HepG2 (cell line): ENCODE measurements around the gene TBC1D25. TPM values are rescaled to one million over a fixed set of nuclear protein-coding genes. Genes with fewer than 3 reads are reported as not detected.

Experiments used
- ATF1 ChIP-seq: IDR thresholded peaks from 2 replicates; pipeline ENCODE4 v1.6.1; 2016; ENCODE audit warnings: mild to moderate bottlenecking, control low read depth
- ATRX ChIP-seq: sonication (generic); formaldehyde crosslinking; IDR thresholded peaks from 2 replicates; pipeline ENCODE4 v1.4.0; 2020; ENCODE audit warnings: missing genetic modification reagents, borderline replicate concordance
- HNRNPK ChIP-seq: fragments of 200-400 bp; formaldehyde crosslinking; IDR thresholded peaks from 2 replicates; pipeline ENCODE4 v1.6.1; 2018; ENCODE audit warnings: low read length, low read depth, moderate library complexity, mild to moderate bottlenecking; ENCODE audit not compliant: poor library complexity, severe bottlenecking
- KDM5B ChIP-seq: sonication (generic); formaldehyde crosslinking; IDR thresholded peaks from 2 replicates; pipeline ENCODE4 v1.4.0; 2020; ENCODE audit warnings: missing genetic modification reagents, mild to moderate bottlenecking, borderline replicate concordance
- MTF1 ChIP-seq: sonication (generic); formaldehyde crosslinking; IDR thresholded peaks from 2 replicates; pipeline ENCODE4 v1.5.0; 2020; ENCODE audit warnings: missing genetic modification reagents
- PHF8 ChIP-seq: sonication (generic); formaldehyde crosslinking; IDR thresholded peaks from 2 replicates; pipeline ENCODE4 v1.5.0; 2020; ENCODE audit warnings: missing genetic modification reagents
- POLR2G ChIP-seq: fragments of 200-400 bp; formaldehyde crosslinking; IDR thresholded peaks from 2 replicates; pipeline ENCODE4 v1.6.1; 2018; ENCODE audit warnings: mild to moderate bottlenecking, low read depth, low read length, moderate library complexity
- RFX5 ChIP-seq: IDR thresholded peaks from 2 replicates; pipeline ENCODE4 v1.6.1; 2011; ENCODE audit warnings: low read depth, low read length, improper control_type of control experiment
- ZBTB21 ChIP-seq: sonication (generic); formaldehyde crosslinking; IDR thresholded peaks from 2 replicates; pipeline ENCODE4 v1.4.0; 2020; ENCODE audit warnings: missing genetic modification reagents
- ZNF768 ChIP-seq: sonication (generic); formaldehyde crosslinking; IDR thresholded peaks from 2 replicates; pipeline ENCODE4 v1.4.0; 2020; ENCODE audit warnings: missing genetic modification reagents
- polyA plus RNA-seq, 8 experiments: library from polyadenylated mRNA; depleted of rRNA in 3 of 8; stranded (reverse) in 7 of 8; unstranded in 1 of 8; fragments of >200 nt; fragmentation: Illumina TruSeq in 4 of 8; extraction: Trizol in 4 of 8; gene quantifications; 2 replicates each; pipeline versions ENCODE4 v1.2.1 to v1.2.3, GENCODE V29; 2011 to 2016; ENCODE audit warnings: low read depth in 4 of 8, missing spikeins in 1 of 8, mixed read lengths in 1 of 8; ENCODE audit not compliant: insufficient read depth in 1 of 8
- total RNA-seq, 5 experiments: library from RNA; depleted of rRNA; stranded (reverse); fragments of >200 nt; fragmentation: Illumina TruSeq; extraction: Trizol; gene quantifications; 2 replicates each; pipeline ENCODE4 v1.2.3, GENCODE V29; 2016; ENCODE audit warnings: low read depth in 1 of 5
- TF ChIP-seq, protein P1 (sequence below), 2 experiments: sonication (generic) in 1 of 2; formaldehyde crosslinking in 1 of 2; IDR thresholded peaks; 2 replicates each; pipeline versions ENCODE4 v1.4.0 to v1.6.1; 2018 to 2020; ENCODE audit warnings: missing genetic modification reagents in 2 of 2, borderline replicate concordance in 1 of 2, low read depth in 1 of 2, mild to moderate bottlenecking in 1 of 2, missing biosample characterization in 1 of 2
- TF ChIP-seq, protein P2 (sequence below): sonication (generic); formaldehyde crosslinking; IDR thresholded peaks from 2 replicates; pipeline ENCODE4 v1.5.1; 2020; ENCODE audit warnings: missing genetic modification reagents, mild to moderate bottlenecking, borderline replicate concordance
- TF ChIP-seq, protein P3 (sequence below): sonication (generic); formaldehyde crosslinking; IDR thresholded peaks from 2 replicates; pipeline ENCODE4 v1.5.1; 2020; ENCODE audit warnings: mild to moderate bottlenecking, missing genetic modification reagents, moderate library complexity
- TF ChIP-seq, protein P4 (sequence below): sonication (generic); formaldehyde crosslinking; IDR thresholded peaks from 2 replicates; pipeline ENCODE4 v1.4.0; 2020; ENCODE audit warnings: missing genetic modification reagents, borderline replicate concordance
- TF ChIP-seq, protein P5 (sequence below): IDR thresholded peaks from 2 replicates; pipeline ENCODE4 v1.6.1; 2012; ENCODE audit warnings: inconsistent platforms

Gene TBC1D25
- total and polyA plus RNA-seq, 2 of the 13 experiments (the other 11 are each of a cell fraction or from before 2014, with no cell fraction given), result 3.5 to 4.7 TPM

DNA sequence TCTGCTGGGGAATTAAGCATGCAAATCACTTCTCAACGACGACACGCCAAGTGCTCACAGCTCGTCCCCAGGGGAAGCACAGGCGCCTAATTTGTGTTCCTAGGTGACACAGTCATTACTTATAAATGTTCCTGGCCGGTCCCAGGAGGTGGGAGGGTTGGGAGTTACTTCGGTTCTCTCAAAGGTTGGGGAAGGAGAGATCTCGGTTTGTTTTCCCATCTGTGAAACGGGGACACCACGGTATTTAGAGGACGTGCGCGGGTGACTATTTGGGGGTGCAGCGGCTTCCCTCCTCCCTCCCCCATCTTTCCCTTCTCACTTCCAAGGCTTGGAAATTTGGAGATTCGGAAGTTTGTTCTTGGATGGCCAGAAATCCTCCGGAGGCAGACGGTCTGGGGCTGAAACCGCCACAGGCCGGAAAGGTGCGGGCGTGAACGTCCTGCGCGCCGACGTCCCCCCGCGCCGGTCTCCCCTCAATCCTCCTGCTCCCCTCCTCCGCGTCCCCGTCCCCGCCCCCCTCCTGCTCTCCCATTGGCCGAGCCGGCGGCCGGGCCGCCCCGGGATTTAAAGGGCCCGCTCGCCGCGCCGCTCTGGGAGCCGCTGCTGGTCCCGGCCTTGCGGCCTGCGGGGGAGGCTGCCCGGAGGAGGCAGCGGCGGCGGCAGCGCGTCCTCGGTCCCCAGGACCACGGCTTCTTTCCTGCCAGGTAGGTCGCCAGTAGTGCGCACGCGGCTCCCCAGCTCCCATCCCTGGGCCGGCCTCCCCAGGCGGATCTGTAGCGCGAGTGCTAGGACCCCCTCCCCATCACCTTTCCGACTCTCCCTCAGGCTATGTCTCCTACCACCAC is 30.9 kb upstream of the TBC1D25 start, which contains the start of gene PORCN (continued):
- TF ChIP-seq POLR2G (peak; percentile 56; the same call in 1 of the 2 replicates), ATRX (CRISPR knock-in tag) (no peak), KDM5B (CRISPR knock-in tag) (0 out of 2 replicates have a peak, but pooled peaks have one; percentile 21), PHF8 (CRISPR knock-in tag) (peak; percentile 51), ZNF768 (CRISPR knock-in tag) (no peak), ZBTB21 (CRISPR knock-in tag) (no peak), HNRNPK (peak; percentile 42), ATF1 (CRISPR knock-in tag) (no peak), MTF1 (CRISPR knock-in tag) (no peak), RFX5 (no peak)
- TF ChIP-seq, protein P1, sequence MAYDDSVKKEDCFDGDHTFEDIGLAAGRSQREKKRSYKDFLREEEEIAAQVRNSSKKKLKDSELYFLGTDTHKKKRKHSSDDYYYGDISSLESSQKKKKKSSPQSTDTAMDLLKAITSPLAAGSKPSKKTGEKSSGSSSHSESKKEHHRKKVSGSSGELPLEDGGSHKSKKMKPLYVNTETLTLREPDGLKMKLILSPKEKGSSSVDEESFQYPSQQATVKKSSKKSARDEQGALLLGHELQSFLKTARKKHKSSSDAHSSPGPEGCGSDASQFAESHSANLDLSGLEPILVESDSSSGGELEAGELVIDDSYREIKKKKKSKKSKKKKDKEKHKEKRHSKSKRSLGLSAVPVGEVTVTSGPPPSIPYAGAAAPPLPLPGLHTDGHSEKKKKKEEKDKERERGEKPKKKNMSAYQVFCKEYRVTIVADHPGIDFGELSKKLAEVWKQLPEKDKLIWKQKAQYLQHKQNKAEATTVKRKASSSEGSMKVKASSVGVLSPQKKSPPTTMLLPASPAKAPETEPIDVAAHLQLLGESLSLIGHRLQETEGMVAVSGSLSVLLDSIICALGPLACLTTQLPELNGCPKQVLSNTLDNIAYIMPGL (CRISPR knock-in tag; IDR thresholded peaks at IDR 0.05; ENCODE audit: borderline replicate concordance in 1 of 2, low read depth in 1 of 2), result 0 out of 4 replicates have a peak, but pooled peaks of 1 of the 2 experiments have one; percentile 28
- TF ChIP-seq, protein P2, sequence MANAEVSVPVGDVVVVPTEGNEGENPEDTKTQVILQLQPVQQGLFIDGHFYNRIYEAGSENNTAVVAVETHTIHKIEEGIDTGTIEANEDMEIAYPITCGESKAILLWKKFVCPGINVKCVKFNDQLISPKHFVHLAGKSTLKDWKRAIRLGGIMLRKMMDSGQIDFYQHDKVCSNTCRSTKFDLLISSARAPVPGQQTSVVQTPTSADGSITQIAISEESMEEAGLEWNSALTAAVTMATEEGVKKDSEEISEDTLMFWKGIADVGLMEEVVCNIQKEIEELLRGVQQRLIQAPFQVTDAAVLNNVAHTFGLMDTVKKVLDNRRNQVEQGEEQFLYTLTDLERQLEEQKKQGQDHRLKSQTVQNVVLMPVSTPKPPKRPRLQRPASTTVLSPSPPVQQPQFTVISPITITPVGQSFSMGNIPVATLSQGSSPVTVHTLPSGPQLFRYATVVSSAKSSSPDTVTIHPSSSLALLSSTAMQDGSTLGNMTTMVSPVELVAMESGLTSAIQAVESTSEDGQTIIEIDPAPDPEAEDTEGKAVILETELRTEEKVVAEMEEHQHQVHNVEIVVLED, result peak; percentile 51; the same call in 1 of the 2 replicates
- TF ChIP-seq, protein P3, sequence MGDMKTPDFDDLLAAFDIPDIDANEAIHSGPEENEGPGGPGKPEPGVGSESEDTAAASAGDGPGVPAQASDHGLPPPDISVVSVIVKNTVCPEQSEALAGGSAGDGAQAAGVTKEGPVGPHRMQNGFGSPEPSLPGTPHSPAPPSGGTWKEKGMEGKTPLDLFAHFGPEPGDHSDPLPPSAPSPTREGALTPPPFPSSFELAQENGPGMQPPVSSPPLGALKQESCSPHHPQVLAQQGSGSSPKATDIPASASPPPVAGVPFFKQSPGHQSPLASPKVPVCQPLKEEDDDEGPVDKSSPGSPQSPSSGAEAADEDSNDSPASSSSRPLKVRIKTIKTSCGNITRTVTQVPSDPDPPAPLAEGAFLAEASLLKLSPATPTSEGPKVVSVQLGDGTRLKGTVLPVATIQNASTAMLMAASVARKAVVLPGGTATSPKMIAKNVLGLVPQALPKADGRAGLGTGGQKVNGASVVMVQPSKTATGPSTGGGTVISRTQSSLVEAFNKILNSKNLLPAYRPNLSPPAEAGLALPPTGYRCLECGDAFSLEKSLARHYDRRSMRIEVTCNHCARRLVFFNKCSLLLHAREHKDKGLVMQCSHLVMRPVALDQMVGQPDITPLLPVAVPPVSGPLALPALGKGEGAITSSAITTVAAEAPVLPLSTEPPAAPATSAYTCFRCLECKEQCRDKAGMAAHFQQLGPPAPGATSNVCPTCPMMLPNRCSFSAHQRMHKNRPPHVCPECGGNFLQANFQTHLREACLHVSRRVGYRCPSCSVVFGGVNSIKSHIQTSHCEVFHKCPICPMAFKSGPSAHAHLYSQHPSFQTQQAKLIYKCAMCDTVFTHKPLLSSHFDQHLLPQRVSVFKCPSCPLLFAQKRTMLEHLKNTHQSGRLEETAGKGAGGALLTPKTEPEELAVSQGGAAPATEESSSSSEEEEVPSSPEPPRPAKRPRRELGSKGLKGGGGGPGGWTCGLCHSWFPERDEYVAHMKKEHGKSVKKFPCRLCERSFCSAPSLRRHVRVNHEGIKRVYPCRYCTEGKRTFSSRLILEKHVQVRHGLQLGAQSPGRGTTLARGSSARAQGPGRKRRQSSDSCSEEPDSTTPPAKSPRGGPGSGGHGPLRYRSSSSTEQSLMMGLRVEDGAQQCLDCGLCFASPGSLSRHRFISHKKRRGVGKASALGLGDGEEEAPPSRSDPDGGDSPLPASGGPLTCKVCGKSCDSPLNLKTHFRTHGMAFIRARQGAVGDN (CRISPR knock-in tag), result peak; percentile 47; the same call in 1 of the 2 replicates
- TF ChIP-seq, protein P4, sequence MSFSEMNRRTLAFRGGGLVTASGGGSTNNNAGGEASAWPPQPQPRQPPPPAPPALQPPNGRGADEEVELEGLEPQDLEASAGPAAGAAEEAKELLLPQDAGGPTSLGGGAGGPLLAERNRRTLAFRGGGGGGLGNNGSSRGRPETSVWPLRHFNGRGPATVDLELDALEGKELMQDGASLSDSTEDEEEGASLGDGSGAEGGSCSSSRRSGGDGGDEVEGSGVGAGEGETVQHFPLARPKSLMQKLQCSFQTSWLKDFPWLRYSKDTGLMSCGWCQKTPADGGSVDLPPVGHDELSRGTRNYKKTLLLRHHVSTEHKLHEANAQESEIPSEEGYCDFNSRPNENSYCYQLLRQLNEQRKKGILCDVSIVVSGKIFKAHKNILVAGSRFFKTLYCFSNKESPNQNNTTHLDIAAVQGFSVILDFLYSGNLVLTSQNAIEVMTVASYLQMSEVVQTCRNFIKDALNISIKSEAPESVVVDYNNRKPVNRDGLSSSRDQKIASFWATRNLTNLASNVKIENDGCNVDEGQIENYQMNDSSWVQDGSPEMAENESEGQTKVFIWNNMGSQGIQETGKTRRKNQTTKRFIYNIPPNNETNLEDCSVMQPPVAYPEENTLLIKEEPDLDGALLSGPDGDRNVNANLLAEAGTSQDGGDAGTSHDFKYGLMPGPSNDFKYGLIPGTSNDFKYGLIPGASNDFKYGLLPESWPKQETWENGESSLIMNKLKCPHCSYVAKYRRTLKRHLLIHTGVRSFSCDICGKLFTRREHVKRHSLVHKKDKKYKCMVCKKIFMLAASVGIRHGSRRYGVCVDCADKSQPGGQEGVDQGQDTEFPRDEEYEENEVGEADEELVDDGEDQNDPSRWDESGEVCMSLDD (CRISPR knock-in tag), result peak; percentile 44; the same call in 1 of the 2 replicates
- TF ChIP-seq, protein P5, sequence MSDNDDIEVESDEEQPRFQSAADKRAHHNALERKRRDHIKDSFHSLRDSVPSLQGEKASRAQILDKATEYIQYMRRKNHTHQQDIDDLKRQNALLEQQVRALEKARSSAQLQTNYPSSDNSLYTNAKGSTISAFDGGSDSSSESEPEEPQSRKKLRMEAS, result peak; percentile 37
